IPS DF 4.7 (cell line): Measurements from ENCODE around the gene PIP4P1.

Experiments
- DNase-seq: peaks from one replicate; pipeline ENCODE4 v3.0.0-alpha.2; 2013; ENCODE audit warnings: low spot score; ENCODE audit errors: extremely low read depth

PIP4P1 gene

GRCh38 chr14:20438664-20439063, 22.6 kb downstream of the PIP4P1 start:
- DNase-seq = no peak

- no peak for DNase-seq
Measured at GRCh38 chr14:20436363-20436755, 24.9 kb downstream of the PIP4P1 start.

GRCh38 chr14:20435582-20436362, 25.5 kb downstream of the PIP4P1 start, which contains the start of gene KLHL33:
Gene KLHL33 (minus strand): TSS chr14:20436166. CDS start chr14:20435811, 355 bp downstream.
- no peak for DNase-seq

GRCh38 chr14:20434701-20435581, 26.3 kb downstream of the PIP4P1 start:
- no peak for DNase-seq

GRCh38 chr14:20429801-20430669, 31.2 kb downstream of the PIP4P1 start:
- DNase-seq = no peak

GRCh38 chr14:20428802-20429201, 32.4 kb downstream of the PIP4P1 start:
- no peak for DNase-seq

- DNase-seq = no peak
Measured at GRCh38 chr14:20428010-20428365, 33.2 kb downstream of the PIP4P1 start.

- no peak for DNase-seq
Measured at GRCh38 chr14:20427231-20428009, 33.8 kb downstream of the PIP4P1 start.

GRCh38 chr14:20424851-20425250, 36.4 kb downstream of the PIP4P1 start:
- no peak for DNase-seq

GRCh38 chr14:20422886-20423285, 38.3 kb downstream of the PIP4P1 start:
- no peak for DNase-seq

- no peak for DNase-seq
Measured at GRCh38 chr14:20421267-20421666, 40.0 kb downstream of the PIP4P1 start.

- DNase-seq = no peak
Measured at GRCh38 chr14:20419419-20419818, 41.8 kb downstream of the PIP4P1 start.

- DNase-seq = no peak
Measured at GRCh38 chr14:20418501-20418909, 42.7 kb downstream of the PIP4P1 start.

- no peak for DNase-seq
Measured at GRCh38 chr14:20417250-20418186, 43.7 kb downstream of the PIP4P1 start.

- DNase-seq = no peak
Measured at GRCh38 chr14:20416223-20416622, 45.0 kb downstream of the PIP4P1 start.

- peak; percentile 38 for DNase-seq
Measured at GRCh38 chr14:20415782-20416206, 45.4 kb downstream of the PIP4P1 start.

GRCh38 chr14:20413744-20414082, 47.5 kb downstream of the PIP4P1 start:
- DNase-seq = no peak

GRCh38 chr14:20412876-20413743, 48.1 kb downstream of the PIP4P1 start, which contains the start of gene TEP1:
Gene TEP1 (minus strand): TSS chr14:20413501. CDS start chr14:20408439, 5,062 bp downstream.
- DNase-seq = peak; percentile 28

- DNase-seq = no peak
Measured at GRCh38 chr14:20412411-20412810, 48.8 kb downstream of the PIP4P1 start.
